Effector memory CD4-positive, alpha-beta T cell (primary cell): Measurements from ENCODE around the gene EMX1.

Experiments
- DNase-seq, 3 donors: peaks; one replicate each; pipeline ENCODE4 v3.0.0-alpha.2; 2020
- H3K27ac ChIP-seq: 2 replicates; pipeline ENCODE4 v1.7.0; 2013; ENCODE audit warnings: mild to moderate bottlenecking, low read length, moderate library complexity; ENCODE audit not compliant: insufficient read depth, poor library complexity, severe bottlenecking
- H3K27me3 ChIP-seq: replicated peaks from 2 replicates; pipeline ENCODE4 v1.7.0; 2013; ENCODE audit warnings: mild to moderate bottlenecking, low read length; ENCODE audit not compliant: insufficient read depth, control insufficient read depth, poor library complexity, severe bottlenecking
- H3K36me3 ChIP-seq: 2 replicates; pipeline ENCODE4 v1.7.0; 2013; ENCODE audit warnings: mild to moderate bottlenecking, low read length, moderate library complexity; ENCODE audit not compliant: control insufficient read depth, insufficient read depth
- H3K4me1 ChIP-seq: 2 replicates; pipeline ENCODE4 v1.7.0; 2013; ENCODE audit warnings: low read length, mild to moderate bottlenecking; ENCODE audit not compliant: control insufficient read depth, insufficient read depth, poor library complexity, severe bottlenecking
- H3K4me3 ChIP-seq: 2 replicates; pipeline ENCODE4 v1.7.0; 2013; ENCODE audit warnings: low read length, low read depth, mild to moderate bottlenecking; ENCODE audit not compliant: insufficient read depth, poor library complexity, severe bottlenecking
- H3K9me3 ChIP-seq: 2 replicates; pipeline ENCODE4 v1.7.0; 2013; ENCODE audit warnings: mild to moderate bottlenecking, low read length, moderate library complexity; ENCODE audit not compliant: control insufficient read depth

EMX1 gene

DNA sequence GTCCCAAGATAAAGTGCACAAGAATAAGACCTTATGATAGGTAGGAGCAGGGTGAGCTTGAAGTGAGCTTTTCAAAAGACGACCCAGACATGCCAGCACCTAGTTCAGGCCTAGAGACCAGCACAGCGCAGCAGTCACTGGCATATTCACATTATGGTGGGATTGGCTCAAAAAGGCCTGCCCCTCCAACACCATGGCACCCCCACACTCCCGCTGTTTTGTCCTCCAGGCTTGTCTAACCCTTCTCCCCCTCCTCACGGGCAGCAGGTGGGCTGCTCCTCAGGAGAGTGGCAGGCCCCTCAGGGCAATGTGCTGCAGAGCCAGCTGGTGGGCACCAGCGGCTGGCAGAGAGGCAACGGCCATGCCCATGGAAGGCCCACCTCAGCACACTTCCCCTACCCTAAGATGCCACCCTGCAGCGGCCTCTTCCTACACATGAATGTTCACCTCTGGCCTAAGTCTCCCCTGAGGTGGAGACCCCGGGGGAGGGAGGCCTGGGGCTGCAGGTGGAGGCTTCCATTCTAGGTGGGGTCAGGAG is 25.6 kb downstream of the EMX1 start:
- Histone ChIP-seq H3K27ac (no peak overlapping the region), H3K9me3 (no peaks in the 10 kb centered on the region), H3K36me3 (no peaks in the 10 kb centered on the region), H3K4me1 (no peaks in the 10 kb centered on the region), H3K27me3 (no peaks in the 10 kb centered on the region), H3K4me3 (no peak overlapping the region)
- no peak for DNase-seq

DNA sequence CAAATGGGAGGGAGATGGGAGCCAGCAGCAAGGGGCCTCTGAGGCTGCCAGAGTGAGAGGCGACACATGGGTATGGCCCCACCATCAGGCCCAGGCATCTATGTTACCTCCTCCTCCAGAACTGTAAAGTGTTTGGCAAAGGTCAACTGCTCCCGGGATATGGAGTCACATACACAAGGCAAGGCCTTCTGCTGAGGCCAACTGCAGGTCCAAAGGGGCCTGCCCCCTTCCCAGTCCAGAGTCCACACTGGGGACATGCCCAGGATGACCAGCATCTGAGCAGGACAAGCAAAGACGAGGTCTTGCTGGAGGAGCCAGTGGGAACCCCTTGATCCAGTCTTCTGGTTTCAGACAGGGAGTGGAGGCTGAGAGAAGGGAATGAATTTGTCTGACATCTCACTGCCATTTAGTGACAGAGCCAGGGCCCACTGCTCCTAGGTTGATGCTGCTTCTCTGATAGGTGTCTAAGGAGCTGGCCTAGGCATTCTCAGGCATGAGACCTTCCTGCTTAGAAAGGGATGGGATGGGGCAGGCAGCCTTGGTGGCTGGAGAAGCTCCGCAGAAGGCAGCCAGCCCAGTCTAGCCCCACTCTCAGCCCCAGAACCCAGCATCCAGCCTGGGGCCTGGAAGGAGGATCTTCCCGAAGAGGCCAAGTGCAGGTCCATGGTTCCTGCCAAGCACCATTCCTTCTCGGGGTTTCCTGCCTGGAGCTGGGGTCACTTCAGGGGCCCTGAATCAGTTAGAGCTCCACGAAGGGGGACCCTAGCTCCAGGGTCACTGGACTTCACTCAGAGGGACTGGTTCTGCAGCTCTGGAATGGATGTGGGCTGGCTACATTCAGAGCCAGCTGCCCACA is 26.4 kb downstream of the EMX1 start:
- Histone ChIP-seq H3K36me3 (no peaks in the 10 kb centered on the region), H3K4me3 (no peak overlapping the region), H3K27ac (no peak overlapping the region), H3K4me1 (no peaks in the 10 kb centered on the region), H3K27me3 (no peaks in the 10 kb centered on the region), H3K9me3 (no peaks in the 10 kb centered on the region)
- DNase-seq, result no peak

DNA sequence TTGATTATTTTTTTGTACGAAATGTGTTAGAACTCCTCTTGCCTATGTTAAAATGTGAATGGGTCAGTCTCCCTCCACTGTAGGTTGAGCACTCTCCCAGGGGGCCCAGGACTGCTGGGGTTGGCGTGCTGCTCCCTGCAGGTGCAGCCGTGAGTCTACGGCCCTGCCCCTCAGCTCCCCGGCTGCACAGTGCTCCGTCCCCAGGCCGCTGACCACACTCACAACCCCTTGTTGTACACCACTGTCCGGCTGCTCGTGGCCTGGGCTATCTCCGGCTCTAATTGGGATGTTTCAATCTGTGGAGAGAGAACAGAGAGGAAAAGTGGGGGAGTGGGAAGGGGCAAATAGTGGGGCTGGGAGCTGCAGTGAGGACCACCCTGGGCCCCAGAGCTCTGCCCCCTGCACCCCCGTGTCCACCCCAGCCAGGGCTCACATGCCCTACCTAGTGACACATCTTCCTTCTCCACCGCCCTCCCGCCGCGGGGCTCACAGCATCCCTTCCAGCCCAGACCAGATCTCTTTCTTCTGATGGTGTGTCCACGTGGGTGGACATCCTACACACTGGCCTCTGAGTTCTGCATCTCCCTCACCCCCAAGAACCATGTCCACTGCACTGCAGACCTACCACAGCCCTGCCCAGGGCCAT is 27.6 kb downstream of the EMX1 start:
- no peaks in the 10 kb centered on the region for H3K36me3 ChIP-seq
- H3K4me3 ChIP-seq, result no peak overlapping the region
- no peaks in the 10 kb centered on the region for H3K4me1 ChIP-seq
- no peaks in the 10 kb centered on the region for H3K27me3 ChIP-seq
- DNase-seq, result no peak
- H3K9me3 ChIP-seq, result no peaks in the 10 kb centered on the region
- H3K27ac ChIP-seq, result no peak overlapping the region

DNA sequence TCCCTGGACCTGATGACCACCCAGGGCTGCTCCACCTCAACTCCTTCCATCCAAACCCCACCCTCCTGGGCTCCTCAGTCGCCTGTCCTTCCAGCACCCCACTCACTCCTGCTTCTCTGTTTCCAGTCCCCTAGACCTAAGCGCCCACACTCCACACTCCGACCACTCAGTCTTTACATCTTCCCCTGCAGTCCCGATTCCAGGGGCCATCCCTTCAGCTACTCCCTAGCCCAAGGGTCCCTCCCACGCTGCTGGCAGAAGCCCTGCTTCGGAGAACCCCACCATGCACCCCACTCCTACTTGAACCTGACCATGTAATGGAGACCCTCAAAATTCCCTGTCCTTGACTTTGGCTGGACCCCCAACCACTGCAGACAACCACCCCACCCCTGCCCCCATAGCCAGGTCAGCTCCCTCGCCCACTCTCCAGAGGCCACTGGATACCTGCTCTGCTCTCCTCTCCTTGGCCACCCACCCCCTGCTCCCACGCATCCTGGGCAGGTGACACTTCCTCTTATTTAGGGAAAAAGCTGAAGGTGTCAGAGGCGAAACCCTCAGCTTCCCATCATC is 28.2 kb downstream of the EMX1 start:
- no peaks in the 10 kb centered on the region for H3K27me3 ChIP-seq
- H3K4me3 ChIP-seq, result no peak overlapping the region
- H3K36me3 ChIP-seq, result no peaks in the 10 kb centered on the region
- no peak for DNase-seq
- no peak overlapping the region for H3K27ac ChIP-seq
- no peaks in the 10 kb centered on the region for H3K4me1 ChIP-seq
- H3K9me3 ChIP-seq, result no peaks in the 10 kb centered on the region

DNA sequence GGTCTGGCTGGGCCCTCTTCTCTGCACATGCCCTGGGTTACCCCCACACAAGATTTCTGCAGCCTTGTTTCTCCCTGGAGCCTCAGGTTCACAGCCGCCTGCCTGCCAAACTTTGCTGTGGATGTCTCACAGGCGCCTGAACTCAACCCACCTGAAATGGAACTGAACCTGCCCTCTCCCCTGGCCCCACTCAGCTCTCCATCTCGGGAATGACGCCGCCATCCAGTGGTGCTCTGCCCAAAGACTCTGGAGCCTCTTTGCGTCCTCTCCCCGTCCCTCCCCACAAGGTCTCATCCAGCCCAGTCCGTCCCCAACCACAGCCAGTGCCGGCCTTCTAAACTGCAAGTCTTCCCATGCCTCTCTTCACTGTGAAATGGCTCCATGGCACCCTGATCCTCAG is 29.1 kb downstream of the EMX1 start:
- H3K4me3 ChIP-seq, result no peak overlapping the region
- no peak for DNase-seq
- H3K9me3 ChIP-seq, result no peaks in the 10 kb centered on the region
- no peaks in the 10 kb centered on the region for H3K27me3 ChIP-seq
- H3K27ac ChIP-seq, result no peak overlapping the region
- H3K36me3 ChIP-seq, result no peaks in the 10 kb centered on the region
- H3K4me1 ChIP-seq, result no peaks in the 10 kb centered on the region

DNA sequence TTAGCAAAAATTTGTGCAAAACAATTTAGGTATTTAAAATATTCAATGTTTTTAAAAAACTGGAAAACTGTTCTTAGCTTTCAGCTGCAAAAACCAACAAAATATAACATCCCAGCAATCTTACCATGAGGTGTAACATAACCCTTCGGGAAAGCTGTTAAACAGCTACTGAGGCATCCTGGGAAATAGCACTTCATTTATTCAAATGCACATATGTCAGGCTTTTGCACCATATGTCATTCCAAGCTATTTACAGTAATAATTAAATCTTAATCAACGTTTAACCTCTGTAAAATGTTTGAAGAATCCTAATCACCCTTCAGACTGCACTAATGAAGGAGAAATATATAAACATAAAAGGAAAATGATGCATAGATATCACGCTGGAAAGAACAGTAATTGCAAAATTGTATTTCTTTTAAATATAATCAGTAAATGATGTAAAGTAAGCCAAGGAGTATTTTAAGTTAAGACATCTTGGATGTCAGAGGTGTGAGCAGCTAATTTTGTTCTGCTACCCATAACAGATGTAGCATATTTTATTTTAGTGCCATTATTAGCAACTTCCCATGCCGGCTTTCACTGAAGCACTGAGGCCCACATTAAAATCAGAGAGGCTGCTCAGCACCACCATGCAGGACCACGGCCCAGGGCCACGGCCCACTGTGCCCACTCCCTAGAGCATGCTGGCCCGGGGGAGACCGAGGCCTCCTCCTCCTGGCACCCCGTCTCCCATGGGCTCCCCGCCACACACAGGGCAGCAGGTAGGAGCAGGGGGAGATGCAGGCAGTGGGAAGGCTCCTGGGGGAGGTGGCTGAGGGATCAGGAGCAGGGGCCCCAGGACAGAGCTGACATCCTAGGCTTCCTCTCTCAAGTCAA is 30.9 kb downstream of the EMX1 start:
- no peaks in the 10 kb centered on the region for H3K27me3 ChIP-seq
- H3K36me3 ChIP-seq, result no peaks in the 10 kb centered on the region
- no peak overlapping the region for H3K27ac ChIP-seq
- H3K4me3 ChIP-seq, result no peak overlapping the region
- no peaks in the 10 kb centered on the region for H3K9me3 ChIP-seq
- no peak for DNase-seq
- H3K4me1 ChIP-seq, result no peaks in the 10 kb centered on the region

DNA sequence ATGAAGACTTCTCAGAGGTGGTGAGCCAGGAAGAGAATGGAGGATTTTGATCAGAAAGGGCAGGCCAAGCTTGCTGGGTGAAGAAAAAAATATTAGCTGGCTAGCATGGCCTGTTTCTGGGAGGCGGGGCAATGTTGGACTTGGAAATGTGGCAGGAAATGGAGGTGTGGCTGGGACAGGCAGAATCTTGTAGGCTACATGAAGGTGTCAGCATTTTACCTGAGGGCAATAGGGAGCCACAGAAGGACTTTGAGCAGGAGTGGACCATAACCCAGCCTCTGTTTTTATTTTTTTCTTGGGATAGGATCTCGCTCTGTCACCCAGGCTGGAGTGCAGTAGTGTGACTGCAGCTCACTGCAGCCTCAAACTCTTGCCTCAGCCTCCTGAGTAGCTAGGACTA is 31.7 kb downstream of the EMX1 start:
- Histone ChIP-seq H3K36me3 (no peaks in the 10 kb centered on the region), H3K9me3 (no peaks in the 10 kb centered on the region), H3K27me3 (no peaks in the 10 kb centered on the region), H3K4me3 (no peak overlapping the region), H3K4me1 (peaks cover 6% of the 10 kb centered on the region), H3K27ac (no peak overlapping the region)
- no peak for DNase-seq

DNA sequence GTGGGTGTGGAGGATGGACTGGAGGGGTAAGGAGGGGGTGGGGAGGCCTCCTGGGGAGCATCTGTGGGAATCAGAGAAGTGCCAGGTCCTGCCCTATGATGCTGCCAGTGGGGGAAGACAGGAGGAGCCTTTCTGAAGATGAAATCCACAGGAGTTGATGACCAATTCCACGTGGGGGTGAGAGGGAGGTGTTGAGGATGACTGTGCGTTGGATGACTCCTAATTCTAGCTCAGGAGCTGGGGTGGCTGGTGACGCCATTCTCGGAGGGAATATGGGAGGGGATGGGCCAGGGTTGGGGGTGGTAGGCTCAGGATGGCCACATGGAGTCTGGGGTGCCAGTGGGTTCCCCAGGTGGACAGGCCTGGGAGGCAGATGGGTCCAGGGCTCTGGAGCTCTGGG is 32.3 kb downstream of the EMX1 start:
- no peaks in the 10 kb centered on the region for H3K27me3 ChIP-seq

DNA sequence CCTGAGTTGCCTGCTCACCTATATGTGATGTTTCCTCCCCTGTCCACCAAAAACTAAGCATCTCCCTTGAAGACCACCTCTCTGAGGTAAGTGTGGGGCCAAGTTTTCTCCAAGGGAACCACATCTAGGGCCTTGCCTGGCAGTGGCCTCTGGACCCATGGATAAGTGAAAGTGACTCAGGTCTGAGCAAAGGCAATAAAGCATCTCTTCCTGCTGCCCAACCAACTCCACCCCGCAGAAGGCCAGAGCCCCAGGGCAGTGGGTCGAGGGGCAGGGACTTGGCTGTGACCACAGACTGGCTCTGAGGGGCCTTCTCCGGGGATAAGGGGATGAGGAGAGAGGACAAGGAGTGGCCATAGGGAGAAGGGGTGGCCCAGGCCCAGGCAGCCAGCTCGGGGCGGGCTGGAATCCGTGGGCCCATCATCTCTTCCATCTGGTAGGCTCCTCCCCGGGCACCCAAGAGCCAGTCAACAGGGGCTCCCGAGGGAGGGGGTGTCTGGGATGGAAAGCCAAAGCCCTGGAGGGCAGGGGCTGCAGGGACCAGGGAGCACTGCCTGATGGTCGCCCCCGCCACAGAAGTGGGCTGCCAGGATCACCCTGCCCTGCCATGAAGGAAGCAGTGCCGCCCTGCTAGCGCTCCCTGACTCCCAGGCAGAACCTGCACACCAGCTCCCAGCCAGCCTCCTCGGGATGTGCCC is 33.4 kb downstream of the EMX1 start:
- H3K36me3 ChIP-seq, result no peaks in the 10 kb centered on the region
- no peak for DNase-seq
- H3K9me3 ChIP-seq, result no peaks in the 10 kb centered on the region
- no peaks in the 10 kb centered on the region for H3K27me3 ChIP-seq
- H3K27ac ChIP-seq, result no peak overlapping the region
- no peak overlapping the region for H3K4me3 ChIP-seq
- H3K4me1 ChIP-seq, result peaks cover 10% of the 10 kb centered on the region

More for the DNA sequence above, 32.3 kb downstream of the EMX1 start:
- H3K9me3 ChIP-seq, result no peaks in the 10 kb centered on the region
- H3K4me3 ChIP-seq, result no peak overlapping the region
- no peak overlapping the region for H3K27ac ChIP-seq
- peaks cover 10% of the 10 kb centered on the region for H3K4me1 ChIP-seq
- H3K36me3 ChIP-seq, result no peaks in the 10 kb centered on the region
- no peak for DNase-seq
